HG02885 (cell line): ENCODE data around the gene NUP160.
"Not testable (repeated sequence)": the region's sequence is repeated elsewhere in the genome, so short reads cannot be mapped to it uniquely, and the experiment has no call there.

Experiments used
- ATAC-seq: cut with Tn5 transposase; IDR thresholded peaks from one replicate; pipeline ENCODE4 v1.9.1; 2021; ENCODE audit warnings: mild to moderate bottlenecking; ENCODE audit not compliant: unreplicated experiment, poor library complexity

The NUP160 gene

GRCh38 chr11:47819743-47820142, 28.4 kb downstream of the NUP160 start:
- no peak for ATAC-seq

GRCh38 chr11:47800759-47801158, 47.4 kb downstream of the NUP160 start:
- no peak for ATAC-seq

- no peak for ATAC-seq
Measured at GRCh38 chr11:47797633-47798032, 50.5 kb downstream of the NUP160 start.

GRCh38 chr11:47791774-47792430, 56.2 kb downstream of the NUP160 start:
- no peak for ATAC-seq

GRCh38 chr11:47790017-47790416, 58.1 kb downstream of the NUP160 start:
- not testable (repeated sequence) for ATAC-seq

- no peak for ATAC-seq
Measured at GRCh38 chr11:47788181-47788580, 60.0 kb downstream of the NUP160 start.

- ATAC-seq: no peak
Measured at GRCh38 chr11:47786373-47786772, 61.8 kb downstream of the NUP160 start.

GRCh38 chr11:47784785-47785381, 63.3 kb downstream of the NUP160 start:
- ATAC-seq: no peak

GRCh38 chr11:47783087-47783610, 65.0 kb downstream of the NUP160 start:
- ATAC-seq: no peak

GRCh38 chr11:47778878-47779483, 69.2 kb downstream of the NUP160 start:
- ATAC-seq: no peak

GRCh38 chr11:47775240-47775869, 72.8 kb downstream of the NUP160 start:
- ATAC-seq: no peak

- ATAC-seq: no peak
Measured at GRCh38 chr11:47773882-47774281, 74.3 kb downstream of the NUP160 start.

GRCh38 chr11:47769556-47769955, 78.6 kb downstream of the NUP160 start:
- ATAC-seq: not testable (repeated sequence)

- ATAC-seq: no peak
Measured at GRCh38 chr11:47768101-47768612, 80.0 kb downstream of the NUP160 start.

GRCh38 chr11:47766509-47767227, 81.5 kb downstream of the NUP160 start:
- ATAC-seq: peak; percentile 30

GRCh38 chr11:47765086-47765485, 83.1 kb downstream of the NUP160 start:
- no peak for ATAC-seq

- not testable (repeated sequence) for ATAC-seq
Measured at GRCh38 chr11:47759291-47759690, 88.9 kb downstream of the NUP160 start.

- no peak for ATAC-seq
Measured at GRCh38 chr11:47756208-47756607, 91.9 kb downstream of the NUP160 start.

GRCh38 chr11:47750725-47751124, 97.4 kb downstream of the NUP160 start:
- peak; percentile 61 for ATAC-seq

- not testable (repeated sequence) for ATAC-seq
Measured at GRCh38 chr11:47742494-47742893, 105.7 kb downstream of the NUP160 start.
